HUES64 (cell line): Measurements from ENCODE around the gene PPFIBP2.

ENCODE experiments used
- H3K27ac ChIP-seq: 2 replicates; pipeline ENCODE4 v1.7.0; 2013; ENCODE audit warnings: low read depth, low read length, inconsistent platforms
- H3K27me3 ChIP-seq: 2 replicates; pipeline ENCODE4 v1.6.1; 2013; ENCODE audit warnings: mild to moderate bottlenecking, low read length; ENCODE audit not compliant: insufficient read depth
- H3K36me3 ChIP-seq: 2 replicates; pipeline ENCODE4 v1.6.1; 2013; ENCODE audit warnings: mild to moderate bottlenecking, low read length; ENCODE audit not compliant: insufficient read depth
- H3K4me1 ChIP-seq: 2 replicates; pipeline ENCODE4 v1.6.1; 2013; ENCODE audit warnings: mild to moderate bottlenecking, low read length, moderate library complexity; ENCODE audit not compliant: insufficient read depth
- H3K4me3 ChIP-seq: 2 replicates; pipeline ENCODE4 v1.5.1; 2013; ENCODE audit warnings: mild to moderate bottlenecking, low read length, moderate library complexity
- H3K9ac ChIP-seq: 2 replicates; pipeline ENCODE4 v1.6.1; 2013; ENCODE audit warnings: mild to moderate bottlenecking, low read depth, low read length
- H3K9me3 ChIP-seq: 2 replicates; pipeline ENCODE4 v1.6.1; 2013; ENCODE audit warnings: low read depth, low read length; ENCODE audit not compliant: insufficient read depth
- WGBS: fragments of 150-250, 120-280 bp; methylation state at CpG from one replicate; pipeline ENCODE4 v1.1.7; 2013; ENCODE audit warnings: missing lambda C conversion rate; 5-methylcytosine and 5-hydroxymethylcytosine counted together

PPFIBP2 gene

DNA sequence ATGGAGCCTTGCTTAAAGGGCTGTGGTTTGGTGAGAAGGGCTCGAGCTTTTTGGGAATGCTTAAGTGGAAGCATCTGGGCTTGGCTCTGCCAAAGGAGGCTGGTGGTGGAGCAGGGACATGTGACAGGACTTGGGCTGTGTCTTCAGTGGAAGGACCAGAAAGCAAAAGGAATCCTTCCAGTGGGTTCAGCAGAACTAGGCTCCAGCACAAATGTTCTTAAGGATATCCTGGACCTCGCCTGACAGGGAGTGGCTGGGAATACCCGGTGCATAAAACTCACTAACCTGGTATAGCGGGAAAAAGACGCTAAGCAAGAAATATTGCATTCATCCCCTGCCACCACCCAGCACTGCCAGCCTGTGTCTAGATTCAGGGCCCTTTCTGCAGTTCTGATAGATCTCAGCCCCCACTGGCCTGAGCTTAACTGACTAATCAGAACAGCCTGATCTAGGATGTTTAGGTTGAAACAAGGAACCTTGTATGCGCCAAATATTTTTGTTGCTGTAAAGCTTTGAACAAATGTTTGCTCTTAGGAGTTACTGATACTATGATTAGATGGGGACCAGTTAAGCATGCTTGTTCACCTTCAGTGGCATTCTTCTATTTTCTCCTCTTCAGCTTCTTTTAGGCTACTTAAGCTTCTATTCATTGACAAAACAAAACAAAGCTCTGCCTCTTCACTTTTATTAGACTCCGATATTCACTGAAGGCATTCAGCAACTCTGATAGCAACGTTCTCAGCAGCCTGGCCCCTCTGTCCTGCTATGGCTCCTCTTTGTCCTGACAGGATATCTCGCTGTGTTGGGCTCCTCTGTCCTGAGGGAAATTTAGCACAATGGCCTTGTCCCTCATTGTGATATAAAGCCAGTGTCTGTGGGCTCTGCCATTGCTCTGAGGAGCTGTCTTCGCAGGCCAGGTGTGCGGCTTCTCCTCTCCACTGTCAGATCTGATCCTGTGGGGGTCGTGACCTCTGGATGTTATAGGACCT, 25.0 kb downstream of the PPFIBP2 start:
- no peaks in the 10 kb centered on the region for H3K9me3 ChIP-seq
- no peak overlapping the region for H3K27ac ChIP-seq
- no peak overlapping the region for H3K9ac ChIP-seq
- whole genome bisulfite sequencing = 91% methylated on average over 12 of the region's 12 CpGs
- H3K4me3 ChIP-seq = no peak overlapping the region
- no peaks in the 10 kb centered on the region for H3K27me3 ChIP-seq
- no peaks in the 10 kb centered on the region for H3K36me3 ChIP-seq
- H3K4me1 ChIP-seq = no peaks in the 10 kb centered on the region

DNA sequence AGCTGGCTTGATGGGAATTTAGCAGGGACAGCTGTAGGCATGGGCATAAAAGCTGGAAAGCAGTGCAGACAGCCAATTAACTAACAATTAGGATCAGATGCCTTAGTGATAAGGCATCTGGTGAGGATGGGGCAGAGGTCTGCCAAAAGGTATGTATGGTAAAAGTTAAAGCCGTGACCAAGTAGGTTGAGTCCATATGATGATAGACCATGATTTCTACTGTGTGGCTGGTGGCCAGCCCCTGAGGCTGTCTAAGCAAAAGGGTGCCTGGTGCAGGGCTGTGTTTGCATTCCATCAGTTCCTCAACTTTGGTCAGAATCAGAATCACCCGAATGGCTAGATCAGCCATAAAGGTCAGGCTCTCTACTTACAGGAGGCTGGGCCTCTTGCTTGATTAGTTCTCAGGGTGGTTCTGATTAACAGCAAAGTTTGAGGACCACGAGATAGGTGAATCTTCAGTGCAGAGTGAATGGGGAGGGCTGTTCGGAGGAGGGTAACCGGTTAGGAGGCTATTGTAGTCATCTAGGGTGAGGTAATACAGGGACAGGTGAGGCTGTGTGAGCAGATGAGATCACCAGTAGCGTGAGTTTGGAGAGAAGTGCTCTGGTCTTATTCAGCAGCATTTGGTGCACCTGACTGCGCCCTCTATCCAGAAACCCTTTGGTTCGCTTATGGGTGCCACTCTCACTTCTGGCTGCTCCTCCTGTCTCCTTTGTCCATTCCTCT, 27.2 kb downstream of the PPFIBP2 start:
- no peak overlapping the region for H3K4me3 ChIP-seq
- no peaks in the 10 kb centered on the region for H3K36me3 ChIP-seq
- no peaks in the 10 kb centered on the region for H3K27me3 ChIP-seq
- whole genome bisulfite sequencing = 91% methylated on average over 8 of the region's 8 CpGs
- peaks cover 7% of the 10 kb centered on the region for H3K4me1 ChIP-seq
- H3K27ac ChIP-seq = no peak overlapping the region
- no peak overlapping the region for H3K9ac ChIP-seq
- H3K9me3 ChIP-seq = no peaks in the 10 kb centered on the region

DNA sequence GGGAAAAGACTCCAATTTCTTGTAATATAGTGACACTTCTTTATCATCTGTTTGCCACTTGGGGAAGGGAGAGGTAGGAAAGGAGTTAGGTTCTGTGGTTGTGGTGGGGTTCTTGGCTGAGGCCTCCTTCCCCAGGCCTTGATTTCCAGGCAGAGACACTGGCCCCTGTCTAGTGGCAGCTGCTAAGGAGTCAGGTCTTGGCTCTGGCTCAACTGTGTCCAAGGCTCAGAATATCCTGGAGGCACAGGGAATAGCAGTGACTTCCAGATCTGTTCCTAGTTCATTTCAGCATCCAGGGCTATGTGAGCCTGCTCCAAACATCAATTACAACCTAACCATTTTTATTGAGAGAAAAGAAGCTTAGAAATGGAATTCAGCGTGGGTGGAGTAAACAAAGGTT, 29.5 kb downstream of the PPFIBP2 start:
- Histone ChIP-seq H3K9ac (no peak overlapping the region), H3K27me3 (no peaks in the 10 kb centered on the region), H3K27ac (no peak overlapping the region), H3K4me3 (no peak overlapping the region), H3K36me3 (no peaks in the 10 kb centered on the region), H3K9me3 (no peaks in the 10 kb centered on the region), H3K4me1 (peaks cover 8% of the 10 kb centered on the region)
- WGBS = no CpG with 5 or more reads among the region's 1 CpG

DNA sequence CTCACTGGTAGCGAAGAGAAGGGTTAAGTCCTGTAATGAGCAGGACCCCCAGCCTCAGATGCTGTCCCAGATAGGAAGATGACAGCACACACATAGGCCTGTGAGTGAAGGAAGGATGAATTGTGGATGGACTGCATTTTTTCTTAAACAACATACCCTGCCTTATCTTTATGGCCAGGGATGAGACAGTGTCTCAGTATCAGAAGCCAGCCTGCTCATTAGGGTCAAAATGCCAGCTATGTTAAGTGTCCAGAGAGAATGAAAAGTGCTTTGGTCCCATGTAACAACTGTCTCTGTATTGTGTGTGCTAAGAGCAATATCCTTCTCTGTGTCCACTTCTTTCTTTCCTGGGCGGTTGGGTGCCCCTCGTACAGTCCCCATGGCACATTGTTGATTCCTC, 30.2 kb downstream of the PPFIBP2 start:
- WGBS = 99% methylated on average over 3 of the region's 3 CpGs
- peaks cover 8% of the 10 kb centered on the region for H3K4me1 ChIP-seq
- no peaks in the 10 kb centered on the region for H3K27me3 ChIP-seq
- H3K27ac ChIP-seq = no peak overlapping the region
- no peaks in the 10 kb centered on the region for H3K9me3 ChIP-seq
- H3K4me3 ChIP-seq = no peak overlapping the region
- no peak overlapping the region for H3K9ac ChIP-seq
- no peaks in the 10 kb centered on the region for H3K36me3 ChIP-seq

DNA sequence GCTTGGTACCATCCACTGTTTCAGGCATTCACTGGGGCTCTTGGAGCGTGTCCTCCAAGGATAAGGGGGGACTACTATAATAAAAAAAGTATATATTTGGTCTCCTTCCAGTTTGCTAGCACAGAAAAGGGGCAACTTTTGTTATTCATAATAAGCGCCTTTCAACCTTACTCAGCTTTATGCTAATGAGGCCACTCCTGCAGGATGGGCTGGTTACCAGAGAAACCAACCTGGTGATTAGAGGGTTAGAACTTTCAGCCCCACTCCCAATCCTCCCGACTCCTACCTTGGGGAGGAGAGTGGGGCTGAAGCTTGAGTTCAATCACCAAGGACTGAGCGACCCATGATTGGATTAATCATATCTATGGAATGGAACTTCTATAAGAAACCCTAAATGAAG, 31.8 kb downstream of the PPFIBP2 start:
- Histone ChIP-seq H3K27ac (no peak overlapping the region), H3K9ac (no peak overlapping the region), H3K4me1 (peaks cover 8% of the 10 kb centered on the region), H3K9me3 (no peaks in the 10 kb centered on the region), H3K36me3 (no peaks in the 10 kb centered on the region), H3K27me3 (no peaks in the 10 kb centered on the region), H3K4me3 (no peak overlapping the region)
- 74% methylated on average over 2 of the region's 4 CpGs for WGBS

DNA sequence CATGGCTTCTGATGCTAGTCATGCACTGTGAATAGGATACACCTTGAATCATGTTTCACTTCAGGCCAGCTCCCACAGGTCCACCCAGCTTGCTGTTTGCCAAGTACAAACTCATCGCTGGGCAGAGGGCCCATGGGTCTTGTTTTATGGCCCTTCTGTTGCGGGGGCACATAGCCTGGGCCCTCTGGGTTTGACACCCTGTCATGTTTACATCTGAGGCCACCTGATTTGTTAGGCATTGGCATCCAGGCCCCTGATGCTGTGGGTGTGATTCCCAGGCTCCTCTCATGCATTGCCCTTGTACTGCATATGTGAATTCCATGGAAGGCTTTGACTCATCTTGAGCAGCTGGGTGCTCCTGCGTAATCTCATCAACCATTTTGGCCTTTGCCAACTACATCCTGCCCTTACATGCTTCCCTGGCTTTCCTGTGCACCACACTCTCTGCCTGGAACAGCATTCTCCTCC, 32.6 kb downstream of the PPFIBP2 start:
- Histone ChIP-seq H3K4me1 (peaks cover 8% of the 10 kb centered on the region), H3K4me3 (no peak overlapping the region), H3K36me3 (no peaks in the 10 kb centered on the region), H3K27me3 (no peaks in the 10 kb centered on the region), H3K27ac (no peak overlapping the region), H3K9me3 (no peaks in the 10 kb centered on the region), H3K9ac (no peak overlapping the region)
- 93% methylated on average over 3 of the region's 3 CpGs for WGBS

DNA sequence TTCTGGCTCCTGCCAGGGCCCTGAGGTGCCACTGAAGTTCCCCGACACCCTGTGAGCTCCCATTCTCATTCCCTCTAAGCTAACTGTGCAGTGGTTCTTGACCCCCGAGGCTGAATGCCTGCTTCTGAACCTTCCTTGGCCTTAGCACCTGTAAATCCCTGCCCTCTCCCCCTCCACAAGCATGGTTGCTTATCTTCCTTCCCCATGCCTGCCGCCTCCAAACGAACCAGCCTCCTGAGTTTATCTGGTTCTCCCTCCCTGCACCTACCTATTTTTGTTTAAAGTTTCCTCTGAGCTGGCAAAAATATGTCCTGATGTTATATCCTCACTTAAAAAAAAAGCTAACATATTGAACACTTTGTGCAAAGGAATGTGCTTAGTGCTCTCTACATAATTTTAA, 33.9 kb downstream of the PPFIBP2 start:
- H3K9me3 ChIP-seq = no peaks in the 10 kb centered on the region
- no peak overlapping the region for H3K27ac ChIP-seq
- peaks cover 8% of the 10 kb centered on the region for H3K4me1 ChIP-seq
- no peaks in the 10 kb centered on the region for H3K36me3 ChIP-seq
- no peaks in the 10 kb centered on the region for H3K27me3 ChIP-seq
- WGBS = 91% methylated on average over 4 of the region's 4 CpGs
- H3K9ac ChIP-seq = no peak overlapping the region
- no peak overlapping the region for H3K4me3 ChIP-seq

DNA sequence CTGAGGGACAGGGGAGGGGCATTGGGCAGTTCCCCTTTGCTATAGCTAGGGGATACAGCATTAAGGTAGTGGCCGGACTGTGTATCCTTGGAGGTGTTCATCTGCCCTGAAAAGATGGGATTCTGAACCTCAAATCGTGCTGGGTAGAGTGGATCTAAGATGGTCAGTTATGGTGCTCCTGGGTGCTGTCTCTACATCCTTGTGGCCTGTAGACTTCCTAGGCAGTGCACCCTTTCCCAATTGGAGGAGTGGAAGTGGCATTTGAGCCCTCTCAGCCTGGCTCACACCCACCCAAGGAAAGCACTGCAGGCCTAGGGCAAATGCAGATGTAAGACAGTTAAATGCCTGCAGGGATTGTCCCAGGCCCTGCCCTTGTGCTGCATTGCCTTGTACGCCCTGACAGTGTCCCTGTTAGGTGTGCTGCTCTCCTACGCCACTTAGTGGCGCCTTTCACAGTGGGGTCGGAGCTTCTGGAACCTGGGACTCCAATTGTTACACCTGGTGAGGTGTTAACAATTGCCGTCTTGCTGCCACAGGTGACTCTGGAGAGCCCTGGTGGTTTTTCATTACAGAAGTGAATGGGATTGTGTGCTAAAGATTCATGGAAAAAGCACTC, 35.0 kb downstream of the PPFIBP2 start:
- H3K36me3 ChIP-seq = no peaks in the 10 kb centered on the region
- H3K9ac ChIP-seq = no peak overlapping the region
- peaks cover 8% of the 10 kb centered on the region for H3K4me1 ChIP-seq
- no peak overlapping the region for H3K27ac ChIP-seq
- no peaks in the 10 kb centered on the region for H3K27me3 ChIP-seq
- no peak overlapping the region for H3K4me3 ChIP-seq
- whole genome bisulfite sequencing = 55% methylated on average over 7 of the region's 7 CpGs
- no peaks in the 10 kb centered on the region for H3K9me3 ChIP-seq

DNA sequence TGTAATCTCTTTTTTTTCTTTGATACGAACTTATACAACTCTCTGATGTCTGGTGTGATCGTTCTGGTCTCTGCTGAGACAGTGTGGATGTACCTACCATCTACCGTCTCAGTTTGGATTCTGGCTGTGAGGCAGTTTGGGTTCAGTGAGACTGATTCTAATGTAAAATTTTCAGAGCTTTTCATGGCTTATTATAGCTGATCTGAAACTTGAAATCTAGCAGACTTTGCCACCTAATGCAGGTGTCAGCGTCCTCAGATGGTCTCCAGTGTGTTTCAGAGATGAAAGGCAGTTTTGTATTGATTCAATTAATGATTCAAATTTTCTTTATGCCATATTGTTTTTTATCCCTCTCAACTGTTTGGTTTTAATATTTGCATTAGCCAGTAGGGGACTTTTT, 35.9 kb downstream of the PPFIBP2 start:
- Histone ChIP-seq H3K36me3 (no peaks in the 10 kb centered on the region), H3K9ac (no peak overlapping the region), H3K4me1 (peaks cover 8% of the 10 kb centered on the region), H3K9me3 (no peaks in the 10 kb centered on the region), H3K4me3 (no peak overlapping the region), H3K27me3 (no peaks in the 10 kb centered on the region), H3K27ac (no peak overlapping the region)
- 83% methylated on average over 4 of the region's 4 CpGs for WGBS

DNA sequence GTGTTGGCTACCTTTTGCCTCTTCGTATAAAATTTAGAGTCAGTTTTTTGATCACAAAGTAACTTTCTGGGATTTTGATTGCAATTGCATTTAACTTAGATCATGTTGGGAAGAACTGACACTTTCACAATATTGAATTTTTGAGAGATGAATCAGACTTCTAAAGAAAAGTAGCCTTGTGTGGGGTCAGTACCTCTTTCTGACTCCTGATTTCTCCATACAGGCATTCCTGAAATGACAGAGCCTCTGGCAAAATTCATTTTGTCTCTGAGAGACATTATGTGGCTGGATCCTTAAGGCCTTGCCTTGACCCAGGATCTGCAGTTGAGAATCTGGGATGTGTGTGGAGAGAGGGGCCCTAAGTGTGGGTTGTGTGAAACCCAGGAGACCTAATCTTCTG, 37.8 kb downstream of the PPFIBP2 start:
- H3K4me3 ChIP-seq = no peak overlapping the region
- H3K27me3 ChIP-seq = no peaks in the 10 kb centered on the region
- H3K4me1 ChIP-seq = no peaks in the 10 kb centered on the region
- no peak overlapping the region for H3K27ac ChIP-seq
- no peaks in the 10 kb centered on the region for H3K36me3 ChIP-seq
- 95% methylated on average over 1 of the region's 1 CpG for WGBS
- H3K9me3 ChIP-seq = no peaks in the 10 kb centered on the region
- H3K9ac ChIP-seq = no peak overlapping the region

DNA sequence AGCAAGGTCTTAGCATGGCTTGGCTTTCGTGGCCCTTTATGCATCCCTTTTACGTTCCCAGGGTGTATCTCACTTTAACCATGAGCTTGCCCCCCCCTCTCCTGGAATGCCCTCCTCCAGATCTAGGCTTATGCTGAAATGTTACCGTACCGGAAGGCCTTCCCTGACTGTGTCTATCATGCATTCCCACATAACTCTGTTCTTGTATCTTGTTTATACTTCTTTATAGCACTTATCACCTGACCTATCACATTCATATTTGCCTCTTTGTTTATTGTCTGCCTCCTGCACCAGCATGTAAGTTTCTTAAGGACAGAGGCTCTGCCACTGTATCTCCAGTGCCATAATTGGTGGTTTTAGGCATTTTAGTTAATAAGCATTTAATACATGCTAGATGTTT, 38.9 kb downstream of the PPFIBP2 start:
- H3K36me3 ChIP-seq = no peaks in the 10 kb centered on the region

More for the DNA sequence above, 38.9 kb downstream of the PPFIBP2 start:
- no peaks in the 10 kb centered on the region for H3K9me3 ChIP-seq
- WGBS = 90% methylated on average over 4 of the region's 4 CpGs
- H3K27me3 ChIP-seq = no peaks in the 10 kb centered on the region
- H3K4me3 ChIP-seq = no peak overlapping the region
- no peak overlapping the region for H3K27ac ChIP-seq
- H3K4me1 ChIP-seq = no peaks in the 10 kb centered on the region
- no peak overlapping the region for H3K9ac ChIP-seq
